ACC112 (cell line): ENCODE measurements around the gene ELANE.
"Not testable (repeated sequence)": the region's sequence is repeated elsewhere in the genome, so short reads cannot be mapped to it uniquely, and the experiment has no call there.

ENCODE experiments used
- H2AFZ ChIP-seq: fragments of 200-600 bp; sonication (generic); one replicate; pipeline ENCODE4 v1.6.0; 2017; ENCODE audit warnings: antibody characterized with exemption, low read length; ENCODE audit not compliant: unreplicated experiment
- H3K27ac ChIP-seq: fragments of 200-600 bp; sonication (generic); 2 replicates; pipeline ENCODE4 v1.5.1; 2014; ENCODE audit warnings: low read depth, mild to moderate bottlenecking, antibody characterized with exemption, low read length, moderate library complexity
- H3K27me3 ChIP-seq: fragments of 200-600 bp; sonication (generic); 2 replicates; pipeline ENCODE4 v1.6.1; 2014; ENCODE audit warnings: mild to moderate bottlenecking, antibody characterized with exemption, low read length, moderate library complexity, mixed read lengths; ENCODE audit not compliant: insufficient read depth
- H3K36me3 ChIP-seq: fragments of 200-600 bp; sonication (generic); 2 replicates; pipeline ENCODE4 v1.6.1; 2016; ENCODE audit warnings: mild to moderate bottlenecking, antibody characterized with exemption, low read length, moderate library complexity, mixed read lengths; ENCODE audit not compliant: insufficient read depth
- H3K4me1 ChIP-seq: fragments of 200-600 bp; sonication (generic); one replicate; pipeline ENCODE4 v1.6.1; 2016; ENCODE audit warnings: low read length, mixed read lengths; ENCODE audit not compliant: insufficient read depth, unreplicated experiment, control insufficient read depth
- H3K4me3 ChIP-seq: fragments of 200-600 bp; sonication (generic); 2 replicates; pipeline ENCODE4 v1.5.1; 2014; ENCODE audit warnings: mild to moderate bottlenecking, low read depth, low read length
- H3K79me2 ChIP-seq: fragments of 200-600 bp; sonication (generic); one replicate; pipeline ENCODE4 v1.6.0; 2016; ENCODE audit warnings: low read length; ENCODE audit not compliant: control insufficient read depth, unreplicated experiment, insufficient read depth

ELANE gene

GRCh38 chr19:815079-815774 lies 36.9 kb upstream of the ELANE start:
- H3K36me3 ChIP-seq: peaks cover 19% of the 10 kb centered on the region; the same call in 1 of the 2 replicates
- no peak overlapping the region for H3K4me3 ChIP-seq
- no peak overlapping the region for H3K27ac ChIP-seq

GRCh38 chr19:815775-816499 lies 36.2 kb upstream of the ELANE start:
- Histone ChIP-seq H2AFZ (no peak overlapping the region), H3K36me3 (peaks cover 12% of the 10 kb centered on the region; the same call in 1 of the 2 replicates), H3K27me3 (no peaks in the 10 kb centered on the region), H3K79me2 (no peaks in the 10 kb centered on the region), H3K4me1 (no peaks in the 10 kb centered on the region), H3K27ac (no peak overlapping the region), H3K4me3 (no peak overlapping the region)

More at GRCh38 chr19:815079-815774, 36.9 kb upstream of the ELANE start:
- Histone ChIP-seq H3K79me2 (no peaks in the 10 kb centered on the region), H3K4me1 (no peaks in the 10 kb centered on the region), H2AFZ (no peak overlapping the region), H3K27me3 (no peaks in the 10 kb centered on the region)

- H3K4me1 ChIP-seq: no peaks in the 10 kb centered on the region
- no peak overlapping the region for H3K4me3 ChIP-seq
- H3K79me2 ChIP-seq: no peaks in the 10 kb centered on the region
- peaks cover 7% of the 10 kb centered on the region; the same call in 1 of the 2 replicates for H3K36me3 ChIP-seq
- no peaks in the 10 kb centered on the region for H3K27me3 ChIP-seq
- no peak overlapping the region for H2AFZ ChIP-seq
- no peak overlapping the region for H3K27ac ChIP-seq
Measured at GRCh38 chr19:816500-816857, 35.6 kb upstream of the ELANE start.

GRCh38 chr19:820212-820611 lies 31.9 kb upstream of the ELANE start:
- H3K36me3 ChIP-seq, H2AFZ ChIP-seq, H3K4me3 ChIP-seq, H3K79me2 ChIP-seq, H3K27ac ChIP-seq, H3K4me1 ChIP-seq, H3K27me3 ChIP-seq: not testable (repeated sequence)

GRCh38 chr19:821231-821824 lies 30.8 kb upstream of the ELANE start:
- no peaks in the 10 kb centered on the region for H3K36me3 ChIP-seq
- H3K27me3 ChIP-seq: peaks cover 4% of the 10 kb centered on the region; the same call in 1 of the 2 replicates
- no peaks in the 10 kb centered on the region for H3K79me2 ChIP-seq
- no peaks in the 10 kb centered on the region for H3K4me1 ChIP-seq
- H3K4me3 ChIP-seq: no peak overlapping the region
- H2AFZ ChIP-seq: no peak overlapping the region
- H3K27ac ChIP-seq: no peak overlapping the region

GRCh38 chr19:821825-822503 lies 30.1 kb upstream of the ELANE start, which contains the start of gene PLPPR3:
Gene PLPPR3 (minus strand): TSS chr19:821955. CDS start chr19:821559, 396 bp downstream.
- H3K36me3 ChIP-seq: no peaks in the 10 kb centered on the region
- H3K4me1 ChIP-seq: no peaks in the 10 kb centered on the region
- H3K27me3 ChIP-seq: peaks cover 4% of the 10 kb centered on the region; the same call in 1 of the 2 replicates
- no peaks in the 10 kb centered on the region for H3K79me2 ChIP-seq
- H3K27ac ChIP-seq: no peak within 1 kb of the TSS
- H2AFZ ChIP-seq: no peak within 1 kb of the TSS
- no peak within 1 kb of the TSS for H3K4me3 ChIP-seq

- Histone ChIP-seq H3K4me3 (no peak overlapping the region), H3K79me2 (no peaks in the 10 kb centered on the region), H3K4me1 (no peaks in the 10 kb centered on the region), H3K36me3 (no peaks in the 10 kb centered on the region), H3K27ac (no peak overlapping the region), H3K27me3 (peaks cover 4% of the 10 kb centered on the region; the same call in 1 of the 2 replicates), H2AFZ (no peak overlapping the region)
Measured at GRCh38 chr19:823565-824121, 28.5 kb upstream of the ELANE start.

GRCh38 chr19:824885-825284 lies 27.2 kb upstream of the ELANE start:
- H3K4me1 ChIP-seq: no peaks in the 10 kb centered on the region
- H3K27me3 ChIP-seq: peaks cover 4% of the 10 kb centered on the region; the same call in 1 of the 2 replicates
- no peak overlapping the region for H3K4me3 ChIP-seq
- no peaks in the 10 kb centered on the region for H3K79me2 ChIP-seq
- H3K36me3 ChIP-seq: no peaks in the 10 kb centered on the region
- H2AFZ ChIP-seq: no peak overlapping the region
- H3K27ac ChIP-seq: no peak overlapping the region

GRCh38 chr19:825897-826644 lies 26.0 kb upstream of the ELANE start:
- Histone ChIP-seq H3K36me3 (no peaks in the 10 kb centered on the region), H3K27me3 (peaks cover 4% of the 10 kb centered on the region; the same call in 1 of the 2 replicates), H3K4me1 (no peaks in the 10 kb centered on the region), H3K4me3 (no peak overlapping the region), H3K79me2 (no peaks in the 10 kb centered on the region), H3K27ac (no peak overlapping the region), H2AFZ (no peak overlapping the region)

GRCh38 chr19:827314-827709 lies 24.8 kb upstream of the ELANE start:
- no peaks in the 10 kb centered on the region for H3K4me1 ChIP-seq
- H2AFZ ChIP-seq: no peak overlapping the region
- H3K79me2 ChIP-seq: no peaks in the 10 kb centered on the region
- H3K27me3 ChIP-seq: peaks cover 4% of the 10 kb centered on the region; the same call in 1 of the 2 replicates
- no peak overlapping the region for H3K27ac ChIP-seq
- H3K36me3 ChIP-seq: no peaks in the 10 kb centered on the region
- H3K4me3 ChIP-seq: no peak overlapping the region
